ENCODE measurements around the gene ZNF488. TPM values are rescaled to one million over a fixed set of nuclear protein-coding genes. Genes with fewer than 3 reads are reported as not detected.

The ZNF488 gene
- total RNA-seq, 1 donor from 2014 or later = 4.9 TPM

GRCh38 chr10:47316131-47316530, 68.0 kb downstream of the ZNF488 start:
- Mint-ChIP-seq H3K4me3 (no peak overlapping the region), H3K27ac (no peak overlapping the region), H3K9me3 (no peaks in the 10 kb centered on the region), H3K27me3 (peaks cover 7% of the 10 kb centered on the region), H3K36me3 (no peaks in the 10 kb centered on the region), H3K4me1 (ENCODE audit: unreplicated experiment) (peaks cover 11% of the 10 kb centered on the region)
- no peak for TF ChIP-seq CTCF (conservative IDR thresholded peaks at IDR 0.05)
- DNase-seq (ENCODE audit: extremely low spot score, unreplicated experiment) = no peak

Other genes with a start within 250 kb of the ZNF488 start
- 0.57 and 46.8 TPM in 2 replicates for gene GDF10, start 84.1 kb downstream of the ZNF488 start, total RNA-seq (ENCODE audit: low replicate concordance)
- gene GDF2, start 61.8 kb downstream of the ZNF488 start, total RNA-seq (ENCODE audit: low replicate concordance) = not detected in 2 replicates
- gene RBP3, start 35.9 kb downstream of the ZNF488 start, total RNA-seq (ENCODE audit: low replicate concordance) = not detected in 2 replicates
- 0.94 and 2.0 TPM in 2 replicates for gene ANXA8, start 99.8 kb upstream of the ZNF488 start, total RNA-seq (ENCODE audit: low replicate concordance)
- gene FAM25G, start 107.4 kb upstream of the ZNF488 start, total RNA-seq (ENCODE audit: low replicate concordance) = not detected in 2 replicates
- 8.4 and 14.2 TPM in 2 replicates for gene AGAP9, start 139.3 kb upstream of the ZNF488 start, total RNA-seq (ENCODE audit: low replicate concordance)

Data from type B pancreatic cell (in vitro differentiated cells).